SHP77 treated with DMSO at 0.1 percent for 48 hours (cell line): ENCODE measurements around the gene FSTL3.
"Not testable (repeated sequence)": the region's sequence is repeated elsewhere in the genome, so short reads cannot be mapped to it uniquely, and the experiment has no call there.

Experiments used
- DNase-seq: peaks from one replicate; lab custom pipeline; 2025; lab: John Stamatoyannopoulos, UW

FSTL3 gene

DNA sequence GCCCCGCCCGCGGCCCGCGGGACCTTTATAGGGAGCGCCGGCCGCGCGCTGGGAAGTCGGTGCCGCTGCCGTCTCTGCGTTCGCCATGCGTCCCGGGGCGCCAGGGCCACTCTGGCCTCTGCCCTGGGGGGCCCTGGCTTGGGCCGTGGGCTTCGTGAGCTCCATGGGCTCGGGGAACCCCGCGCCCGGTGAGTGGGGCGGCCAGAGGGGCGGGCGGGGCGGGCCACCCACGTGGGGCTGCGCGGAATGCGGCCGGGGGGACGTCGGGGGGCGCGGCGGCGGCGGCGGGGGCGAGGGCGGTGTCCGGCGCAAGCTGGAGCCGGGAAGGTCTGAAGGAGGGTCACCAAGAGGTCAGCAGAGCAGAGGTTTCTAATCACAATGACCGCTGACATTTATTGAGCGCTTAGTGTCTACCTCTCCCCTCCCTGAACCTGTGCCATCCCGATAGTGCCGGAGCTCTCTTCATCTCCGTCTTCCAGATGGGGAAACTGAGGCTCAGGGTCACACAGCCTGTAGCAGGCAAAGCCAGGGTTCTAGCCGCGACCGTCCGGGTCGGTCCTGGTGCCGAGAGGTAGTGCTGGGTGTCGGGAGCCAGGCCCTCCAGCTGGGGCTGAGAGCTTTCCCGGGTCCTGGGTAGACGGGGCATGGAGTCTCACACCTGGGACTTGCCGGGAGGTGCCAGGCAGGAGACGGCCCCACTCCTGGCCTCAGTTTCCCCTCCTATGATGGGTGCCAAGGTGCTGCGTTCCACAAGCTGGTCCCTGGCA lies at the start of gene FSTL3:
Gene FSTL3, plus strand, starts transcription at position 54 of the 767 bp plus-strand sequence. Its CDS starts 32 bp downstream, at position 86.
- DNase-seq = no peak

DNA sequence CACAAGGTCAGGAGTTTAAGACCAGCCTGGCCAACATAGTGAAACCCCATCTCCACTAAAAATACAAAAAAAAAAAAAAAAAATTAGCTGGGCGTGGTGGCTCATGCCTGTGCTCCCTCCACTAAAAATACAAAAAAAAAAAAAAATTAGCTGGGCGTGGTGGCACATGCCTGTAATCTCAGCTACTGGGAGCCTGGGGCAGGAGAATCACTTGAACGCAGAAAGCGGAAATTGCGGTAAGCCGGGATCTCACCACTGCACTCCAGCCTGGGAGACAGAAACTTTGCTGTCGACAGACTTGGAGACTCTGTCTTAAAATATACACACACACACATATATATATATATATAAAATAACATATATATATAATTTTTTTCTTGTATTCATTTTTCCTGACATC lies 49.6 kb upstream of the FSTL3 start:
- DNase-seq = not testable (repeated sequence)

DNA sequence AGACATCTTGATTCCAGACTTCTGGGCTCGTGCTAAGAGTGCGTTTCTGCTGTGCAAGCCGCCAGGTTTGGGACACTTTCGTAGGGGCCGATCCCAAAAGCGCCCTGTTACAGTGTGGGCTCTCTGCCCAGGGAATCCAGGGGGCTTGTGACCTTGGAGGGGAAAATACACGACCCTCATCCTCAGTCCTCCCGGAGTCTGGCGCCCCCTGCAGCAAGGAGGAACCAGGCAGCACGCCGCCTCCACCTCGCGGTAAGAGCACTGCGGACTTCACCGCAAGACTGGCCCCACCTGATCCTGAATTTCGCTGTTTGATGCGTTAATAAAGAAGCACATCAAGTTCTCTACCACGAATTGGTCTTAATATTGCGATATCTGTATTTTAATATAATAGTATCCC lies 48.0 kb upstream of the FSTL3 start:
- DNase-seq = no peak

DNA sequence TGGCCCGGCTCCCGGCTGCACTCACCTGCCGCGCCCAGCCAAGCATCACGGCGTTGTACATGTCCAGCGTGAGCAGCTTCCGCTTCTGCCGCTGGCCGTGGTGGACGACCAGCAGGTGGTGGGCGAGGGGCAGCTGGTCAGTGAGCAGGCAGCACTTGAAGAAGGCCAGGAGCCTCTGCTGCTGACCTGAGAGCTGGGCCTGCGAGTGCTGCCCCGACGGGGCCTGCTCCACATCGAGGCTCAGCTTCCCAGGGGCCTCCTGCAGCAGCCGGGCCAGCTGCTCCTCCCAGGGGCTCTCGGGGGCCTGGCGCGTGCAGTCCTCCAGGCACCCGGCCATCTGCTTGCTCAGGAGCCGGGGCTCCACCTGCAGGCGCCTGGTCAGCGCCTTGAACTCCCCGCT lies 46.7 kb upstream of the FSTL3 start:
- peak; percentile 61 for DNase-seq

DNA sequence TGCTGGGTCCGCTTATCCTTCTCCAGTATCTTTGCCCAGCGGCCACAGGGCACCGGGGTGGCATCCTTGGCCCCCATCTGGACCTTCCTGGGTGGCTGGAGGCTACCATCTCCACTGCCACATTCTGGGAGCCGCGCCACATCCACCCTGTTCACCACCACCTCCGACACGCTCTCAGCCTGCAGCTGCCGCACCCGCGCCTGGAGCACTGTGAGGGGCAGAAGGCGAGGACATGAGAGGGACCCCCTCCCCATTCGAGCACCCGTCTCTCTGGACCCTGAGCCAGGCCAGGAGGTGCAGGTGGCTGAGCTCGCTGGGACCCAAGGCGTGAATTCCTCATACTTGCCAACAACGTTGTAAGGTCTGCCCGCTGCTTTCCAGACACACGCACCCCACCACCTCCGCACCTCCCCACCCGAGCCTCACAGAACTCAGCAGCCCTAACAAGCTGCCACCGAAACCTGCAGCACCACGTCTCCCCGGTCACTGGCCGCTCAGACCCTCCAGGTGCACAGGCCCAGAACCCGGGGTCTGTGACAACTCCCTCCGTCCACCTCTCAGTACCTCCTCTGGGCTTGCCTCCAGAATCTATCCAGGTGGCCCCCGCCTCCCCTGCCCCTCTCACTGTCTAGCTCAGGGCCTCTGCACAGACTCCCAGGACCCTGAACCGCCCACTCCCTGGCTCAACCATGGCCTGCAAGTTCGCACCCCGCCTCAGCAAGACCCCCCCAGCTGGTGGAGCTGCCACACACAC lies 46.1 kb upstream of the FSTL3 start:
- no peak for DNase-seq

DNA sequence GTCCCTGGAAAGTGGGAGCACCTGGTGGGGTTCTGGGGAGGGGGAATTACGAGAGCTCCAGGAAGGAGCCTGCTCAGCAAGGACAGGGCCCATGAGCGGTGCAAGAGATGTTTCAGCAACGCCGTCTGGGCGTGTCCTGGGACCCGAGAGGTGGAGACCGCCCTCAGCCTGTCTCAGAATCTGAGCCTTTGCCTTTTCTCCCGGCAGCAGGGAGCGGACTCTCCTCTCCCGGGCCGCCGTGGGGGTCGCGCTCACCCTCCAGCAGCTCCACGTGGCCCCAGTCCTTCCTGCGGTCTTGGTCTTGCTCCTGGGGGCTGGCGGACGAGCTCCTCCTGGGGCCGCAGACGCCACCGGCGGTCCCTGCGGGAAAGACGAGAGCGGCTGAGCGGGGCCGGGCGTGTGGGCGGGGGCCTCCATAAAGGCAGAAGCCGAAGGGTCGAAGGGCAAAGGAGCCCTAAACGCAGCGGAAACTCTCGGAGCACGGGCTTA lies 43.6 kb upstream of the FSTL3 start:
- DNase-seq = no peak

DNA sequence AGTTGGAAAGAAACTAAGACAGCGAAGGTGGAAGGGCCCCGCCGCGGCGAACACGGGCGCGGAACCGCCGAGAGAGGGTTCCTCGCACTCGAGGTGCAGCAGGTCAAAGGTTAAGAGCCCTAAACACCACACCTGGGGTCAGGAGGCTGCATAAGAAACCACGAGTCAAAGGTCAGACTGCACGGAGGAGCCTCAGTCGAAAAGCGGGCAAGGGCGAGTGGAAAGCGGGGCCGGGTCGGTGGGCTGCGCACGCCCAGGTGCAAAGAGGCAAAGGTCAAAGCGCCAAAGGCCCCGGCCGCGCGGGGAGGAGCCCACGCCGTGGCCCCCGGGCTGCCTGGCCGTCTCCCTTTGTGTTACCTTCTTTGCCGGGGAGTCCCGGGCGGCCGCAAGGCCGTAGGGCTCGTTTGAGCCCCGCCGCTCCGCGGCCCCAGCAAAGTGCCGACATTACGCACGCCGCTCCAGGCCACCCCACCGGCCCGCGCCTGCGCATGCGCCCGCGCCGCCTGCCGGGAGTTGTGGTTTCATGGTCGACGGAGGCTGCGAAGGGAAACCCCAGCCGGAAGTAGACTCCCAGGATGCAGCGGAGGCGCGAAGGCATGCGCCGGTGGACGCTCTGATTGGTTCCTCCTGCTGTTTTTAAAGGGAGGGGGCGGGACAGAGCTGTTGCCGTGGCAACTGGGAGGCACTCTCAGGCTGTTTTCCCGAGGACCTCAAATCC lies 43.0 kb upstream of the FSTL3 start, which contains the start of gene POLRMT:
Gene POLRMT, minus strand, starts transcription at position 470 of the 718 bp plus-strand sequence. Its CDS starts 25 bp downstream, at position 445.
- DNase-seq = peak; percentile 71

DNA sequence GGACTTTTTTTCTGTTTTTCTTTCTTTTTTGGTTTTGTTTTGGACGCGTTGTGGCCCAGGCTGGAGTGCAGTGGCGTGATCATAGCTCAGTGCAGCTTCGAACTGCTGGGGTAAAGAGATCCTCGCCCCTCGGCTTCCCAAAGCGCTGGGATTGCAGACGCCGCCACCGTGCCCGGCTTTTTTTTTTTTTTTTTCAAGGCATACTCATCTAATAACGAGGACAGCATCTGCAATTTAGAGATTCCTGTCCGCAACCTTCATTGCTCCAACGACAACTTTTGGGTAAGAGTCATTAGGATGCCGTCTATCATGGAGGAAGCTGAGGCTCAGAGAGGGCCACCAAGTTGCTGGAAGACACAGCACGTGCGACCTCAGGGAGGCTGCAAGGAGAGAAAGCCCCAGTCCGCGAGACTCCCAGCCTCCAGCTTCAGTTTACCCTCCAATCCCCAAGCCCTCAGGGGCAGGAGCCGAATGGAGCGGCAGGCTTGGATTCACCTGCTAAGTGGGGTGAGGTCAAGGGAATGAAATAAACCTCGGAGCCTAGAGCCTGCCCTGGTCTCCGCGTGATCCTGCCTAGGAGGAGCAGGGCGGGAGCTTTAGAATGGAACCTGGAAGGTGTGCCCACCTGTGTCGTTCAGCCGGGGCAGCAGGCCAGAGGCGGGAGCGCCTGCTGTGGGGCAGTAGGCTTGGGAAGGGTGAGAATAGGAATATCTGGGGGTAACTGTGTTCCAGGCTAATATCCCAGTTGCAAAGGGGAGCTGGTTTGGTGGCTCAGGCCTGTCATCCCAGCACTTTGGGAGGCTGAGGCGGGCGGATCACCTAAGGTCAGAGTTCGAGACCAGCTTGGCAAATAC lies 42.2 kb upstream of the FSTL3 start:
- no peak for DNase-seq

DNA sequence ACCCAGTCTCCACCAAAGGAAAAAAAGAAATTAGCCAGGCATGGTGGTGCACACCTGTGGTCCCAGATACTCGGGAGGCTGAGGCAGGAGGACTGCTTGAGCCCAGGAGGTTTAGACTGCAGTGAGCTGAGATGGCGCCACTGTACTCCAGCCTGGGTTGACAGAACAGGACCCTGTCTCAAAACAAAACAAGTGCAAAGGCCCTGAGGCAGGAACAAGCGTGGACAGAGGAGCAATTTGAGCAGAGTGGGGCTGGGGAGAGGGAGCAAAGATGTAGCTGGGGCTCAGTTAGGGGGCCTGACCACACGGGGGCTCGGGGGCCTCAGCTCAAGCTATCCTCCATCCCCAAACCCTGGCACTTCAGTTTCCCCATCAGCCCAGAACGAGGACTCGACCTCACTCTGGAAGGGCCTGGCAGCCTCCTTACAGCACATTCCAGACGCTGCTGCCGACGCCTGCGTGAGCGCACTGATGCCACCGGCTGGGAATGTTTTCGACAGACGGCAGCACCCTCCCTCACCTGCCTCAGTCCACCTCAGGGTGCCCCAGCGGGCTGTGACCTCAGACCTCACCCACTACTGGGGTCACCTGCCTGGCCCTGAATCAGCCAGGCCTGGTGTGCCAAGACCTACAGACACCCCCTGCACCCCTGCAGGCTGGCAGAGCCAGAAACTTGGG lies 41.1 kb upstream of the FSTL3 start:
- DNase-seq = no peak

DNA sequence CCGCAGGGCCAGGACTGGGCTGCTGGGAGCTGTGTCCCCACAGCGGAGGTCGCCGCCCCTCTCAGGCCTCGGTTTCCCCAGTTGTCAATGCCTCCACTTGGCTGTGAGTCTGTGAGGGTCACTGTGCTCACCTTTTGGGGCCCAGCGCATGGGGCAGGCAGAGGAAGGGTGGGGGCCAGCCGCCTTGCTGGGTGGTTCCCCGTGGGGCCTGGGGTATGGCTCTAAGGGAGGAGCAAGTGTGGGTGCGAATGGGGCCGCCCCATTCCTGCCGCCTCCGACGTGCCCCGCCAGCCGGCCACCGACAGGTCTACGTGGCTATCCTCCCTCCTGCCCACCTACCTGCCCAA lies 37.3 kb upstream of the FSTL3 start:
- no peak for DNase-seq

DNA sequence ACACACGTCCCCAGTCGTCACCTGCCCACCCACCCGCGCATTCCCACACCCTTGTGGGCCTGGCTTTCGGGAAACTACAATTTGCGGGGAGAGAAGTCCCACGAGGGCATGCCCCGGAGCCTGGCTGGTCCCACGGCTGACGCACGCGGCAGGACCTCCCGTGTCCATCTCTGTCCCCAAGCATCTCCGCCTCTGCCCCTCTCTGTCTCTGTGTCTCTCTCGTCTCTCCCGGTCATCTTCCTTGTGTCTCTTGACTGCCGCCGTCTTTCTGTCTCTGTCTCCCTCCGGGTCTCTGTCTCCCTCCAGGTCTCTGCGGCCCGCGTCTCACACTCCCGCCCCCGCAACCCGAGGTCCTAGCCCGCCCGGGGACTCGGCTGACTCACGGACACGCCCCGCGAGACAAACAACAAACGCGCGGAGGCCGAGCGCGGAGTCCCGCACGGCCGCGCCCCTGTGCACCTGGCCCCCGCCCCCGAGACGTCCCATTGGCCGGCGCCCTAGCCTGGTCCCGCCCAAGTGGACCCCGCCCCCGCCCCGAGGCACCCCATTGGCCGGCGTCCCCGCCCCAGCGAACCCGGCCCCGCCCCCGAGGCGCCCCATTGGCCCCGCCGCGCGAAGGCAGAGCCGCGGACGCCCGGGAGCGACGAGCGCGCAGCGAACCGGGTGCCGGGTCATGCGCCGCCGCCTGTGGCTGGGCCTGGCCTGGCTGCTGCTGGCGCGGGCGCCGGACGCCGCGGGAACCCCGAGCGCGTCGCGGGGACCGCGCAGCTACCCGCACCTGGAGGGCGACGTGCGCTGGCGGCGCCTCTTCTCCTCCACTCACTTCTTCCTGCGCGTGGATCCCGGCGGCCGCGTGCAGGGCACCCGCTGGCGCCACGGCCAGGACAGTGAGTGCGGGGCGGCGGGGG lies 36.7 kb upstream of the FSTL3 start, which contains the start of gene FGF22:
Gene FGF22, plus strand, starts transcription at position 627 of the 908 bp plus-strand sequence. Its CDS starts 47 bp downstream, at position 674.
- peak; percentile 35 for DNase-seq

DNA sequence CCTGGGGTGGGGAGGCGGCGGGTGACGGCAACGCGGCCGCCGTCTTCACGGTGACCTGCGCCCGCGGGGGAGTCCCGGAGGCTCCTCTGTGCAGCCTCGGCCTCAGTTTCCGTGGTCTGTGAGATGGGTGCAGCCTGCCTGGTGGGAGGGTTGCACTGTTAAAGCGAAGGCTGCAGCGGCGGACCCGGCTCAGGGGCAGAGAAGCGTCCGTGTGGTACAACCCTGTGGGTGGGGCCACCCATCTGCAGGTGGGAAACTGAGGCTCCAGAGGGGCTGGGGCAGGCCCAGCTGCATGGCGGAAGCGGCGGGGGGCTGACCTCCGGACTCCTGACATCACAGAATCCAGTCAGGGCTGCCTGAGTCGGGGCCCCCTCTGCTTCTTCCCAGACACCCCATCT lies 36.0 kb upstream of the FSTL3 start:
- DNase-seq = no peak

DNA sequence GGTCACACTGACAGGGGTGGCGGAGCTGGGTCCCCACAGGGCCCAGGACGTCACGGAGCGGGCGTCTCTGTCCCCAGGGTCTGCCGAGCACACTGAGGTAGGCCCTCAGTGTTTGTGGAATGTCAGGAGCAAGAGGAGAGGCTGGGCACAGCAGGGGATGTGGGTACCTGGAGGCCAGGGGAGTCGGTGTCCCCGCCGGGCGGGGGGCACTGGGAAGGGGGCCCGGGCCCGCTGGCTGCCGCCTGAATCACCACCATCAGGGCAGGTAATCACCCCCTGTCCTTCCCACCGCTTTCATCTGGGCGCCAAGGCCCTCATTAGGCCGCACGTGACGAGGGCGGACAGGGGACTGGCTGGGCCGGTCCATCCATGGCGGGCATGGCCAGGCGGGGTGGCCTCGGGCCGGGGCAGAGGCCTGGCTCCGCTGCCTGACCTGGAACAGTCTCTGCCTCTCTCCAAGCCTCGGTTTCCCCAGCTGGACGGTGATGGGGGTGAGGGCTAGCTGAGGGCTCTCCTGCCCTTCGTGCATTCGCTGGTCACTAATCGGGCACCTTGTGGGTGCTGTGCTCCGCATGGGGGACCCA lies 35.5 kb upstream of the FSTL3 start:
- no peak for DNase-seq

DNA sequence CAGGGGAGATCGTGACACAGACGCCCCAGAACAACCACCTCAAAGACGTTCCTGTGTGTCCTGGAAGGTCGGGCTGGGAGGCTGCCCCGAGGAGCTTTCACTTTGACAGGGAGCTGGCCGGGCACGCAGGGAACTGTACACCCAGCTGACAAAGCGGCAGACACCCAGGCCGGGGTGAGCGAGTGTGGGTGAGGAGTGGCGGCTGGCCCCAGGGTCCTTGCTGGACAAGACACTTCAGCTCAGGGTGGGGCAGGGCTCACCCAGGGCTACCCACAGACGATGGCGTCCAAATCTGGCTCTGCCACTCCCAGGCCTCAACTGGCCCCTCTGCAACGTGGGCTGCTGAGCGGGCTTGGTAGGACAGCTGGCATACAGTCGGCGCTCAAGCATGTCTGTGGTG lies 34.5 kb upstream of the FSTL3 start:
- DNase-seq = no peak

DNA sequence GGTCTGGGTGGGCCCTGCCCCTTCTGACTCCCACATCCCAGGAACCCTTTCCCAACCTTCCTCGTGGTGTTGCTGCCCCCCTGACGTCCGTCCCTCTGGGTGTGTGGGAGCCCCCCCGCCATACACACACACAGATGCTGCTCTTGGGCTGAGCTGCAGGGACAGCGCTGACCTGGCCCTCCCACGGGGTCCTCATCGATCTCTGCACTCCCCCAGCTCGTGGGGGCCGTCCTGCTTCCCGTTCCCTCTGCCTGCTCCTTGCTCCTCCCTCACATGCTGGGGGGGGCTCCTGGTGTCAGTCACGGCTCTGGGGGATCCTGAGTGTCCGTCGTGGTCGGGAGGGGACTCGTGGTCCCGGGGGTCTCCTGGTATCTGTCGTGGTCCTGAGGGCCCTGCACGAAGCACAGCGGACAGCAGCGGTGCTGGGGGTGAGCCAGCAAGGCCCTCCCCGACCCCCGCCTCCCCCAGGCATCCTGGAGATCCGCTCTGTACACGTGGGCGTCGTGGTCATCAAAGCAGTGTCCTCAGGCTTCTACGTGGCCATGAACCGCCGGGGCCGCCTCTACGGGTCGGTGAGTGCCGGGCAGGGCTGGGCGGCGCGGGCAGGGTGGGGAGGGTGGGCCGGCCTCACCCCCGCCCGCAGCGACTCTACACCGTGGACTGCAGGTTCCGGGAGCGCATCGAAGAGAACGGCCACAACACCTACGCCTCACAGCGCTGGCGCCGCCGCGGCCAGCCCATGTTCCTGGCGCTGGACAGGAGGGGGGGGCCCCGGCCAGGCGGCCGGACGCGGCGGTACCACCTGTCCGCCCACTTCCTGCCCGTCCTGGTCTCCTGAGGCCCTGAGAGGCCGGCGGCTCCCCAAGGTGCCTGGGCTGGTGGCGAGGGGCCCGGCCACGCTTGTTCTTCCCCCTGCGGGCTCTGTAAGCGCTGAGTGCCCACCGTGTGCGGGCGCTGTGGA lies 33.1 kb upstream of the FSTL3 start:
- no peak for DNase-seq

DNA sequence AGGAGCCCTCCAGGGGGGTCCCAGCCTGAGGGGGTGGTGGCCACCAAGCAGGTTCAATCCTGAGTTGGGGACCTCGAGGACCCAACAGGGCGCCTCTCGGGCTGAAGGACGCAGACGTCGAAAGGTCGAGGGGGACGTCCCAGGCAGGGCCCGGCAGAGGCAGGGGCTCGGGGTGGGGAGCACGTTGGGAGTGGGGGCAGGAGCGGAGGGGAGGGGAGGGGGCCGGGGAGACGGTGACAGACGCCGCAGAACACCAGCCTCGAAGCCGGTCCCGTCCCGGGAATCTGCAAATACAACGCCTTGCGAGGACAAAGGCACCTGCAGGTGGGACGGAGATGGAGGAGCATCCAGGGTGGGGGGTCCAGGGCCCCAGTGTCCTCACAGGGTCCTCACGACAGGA lies 32.5 kb upstream of the FSTL3 start:
- no peak for DNase-seq

DNA sequence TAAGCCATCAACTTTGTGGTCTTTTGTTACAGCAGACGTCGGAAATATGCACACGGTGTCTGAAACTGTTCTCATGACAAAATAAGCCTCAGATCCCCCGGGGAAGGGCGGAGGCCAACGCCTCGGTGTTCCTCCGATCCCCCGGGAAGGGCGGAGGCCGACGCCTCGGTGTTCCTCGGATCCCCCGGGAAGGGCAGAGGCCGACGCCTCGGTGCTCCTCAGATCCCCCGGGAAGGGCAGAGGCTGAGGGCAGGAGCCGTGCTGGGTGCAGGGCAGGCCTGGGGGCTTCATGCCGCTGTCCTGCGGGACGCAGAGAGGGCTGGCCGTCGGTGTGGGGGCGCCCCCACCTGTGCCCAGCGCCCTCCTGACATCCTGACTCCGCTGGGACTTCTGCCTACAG lies 31.8 kb upstream of the FSTL3 start:
- no peak for DNase-seq

DNA sequence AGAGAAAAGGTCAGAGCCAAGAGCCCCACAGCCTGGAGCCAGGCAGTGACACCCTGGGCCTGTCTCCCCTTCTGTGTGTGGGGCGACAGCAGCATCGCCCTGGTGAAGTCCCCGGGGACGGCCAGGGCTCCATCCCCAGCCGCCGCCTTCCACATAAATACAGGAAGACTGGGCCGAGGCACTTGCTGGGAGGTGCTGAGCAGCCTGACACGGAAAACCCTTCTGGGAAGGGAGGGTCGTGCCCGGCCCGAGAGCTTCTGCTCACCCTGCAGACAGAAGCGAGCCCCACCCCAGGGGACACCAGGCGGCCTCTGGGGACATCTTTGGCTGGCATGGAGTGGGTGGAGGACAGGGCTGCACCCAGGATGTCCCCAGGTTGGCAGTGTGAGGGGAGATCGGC lies 31.4 kb upstream of the FSTL3 start:
- DNase-seq = no peak
